WI38 (cell line): Measurements from ENCODE around the gene PCBP3.

Experiments
- H3K4me3 ChIP-seq: 2 replicates; pipeline ENCODE4 v1.5.1; 2011; ENCODE audit warnings: low read depth, mild to moderate bottlenecking, control low read depth, low read length
- CTCF ChIP-seq: IDR thresholded peaks from 2 replicates; pipeline ENCODE4 v1.5.1; 2012; ENCODE audit warnings: low read depth, mild to moderate bottlenecking, control low read depth, low read length

The PCBP3 gene

DNA sequence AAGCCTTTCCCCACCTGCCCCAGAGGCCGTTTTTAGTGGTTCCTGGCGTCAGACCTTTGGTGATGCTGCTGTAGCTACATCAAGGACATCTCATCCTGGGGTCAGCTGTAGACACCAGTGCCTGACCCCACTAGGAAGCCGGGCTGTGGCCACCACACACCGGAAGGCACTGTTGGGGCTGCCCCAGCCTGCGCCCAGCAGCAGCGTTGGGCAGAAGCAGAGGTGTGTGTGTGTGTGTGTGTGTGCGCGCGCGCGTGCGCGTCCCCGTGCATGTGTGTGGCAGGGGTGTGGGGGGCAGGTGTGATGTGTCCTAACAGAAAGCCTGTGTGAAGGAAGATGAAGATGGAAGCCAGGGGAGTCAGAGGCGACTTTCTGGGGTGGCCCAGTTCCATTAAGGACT, 276.1 kb downstream of the PCBP3 start:
- no peak for TF ChIP-seq CTCF
- no peak overlapping the region for H3K4me3 ChIP-seq

DNA sequence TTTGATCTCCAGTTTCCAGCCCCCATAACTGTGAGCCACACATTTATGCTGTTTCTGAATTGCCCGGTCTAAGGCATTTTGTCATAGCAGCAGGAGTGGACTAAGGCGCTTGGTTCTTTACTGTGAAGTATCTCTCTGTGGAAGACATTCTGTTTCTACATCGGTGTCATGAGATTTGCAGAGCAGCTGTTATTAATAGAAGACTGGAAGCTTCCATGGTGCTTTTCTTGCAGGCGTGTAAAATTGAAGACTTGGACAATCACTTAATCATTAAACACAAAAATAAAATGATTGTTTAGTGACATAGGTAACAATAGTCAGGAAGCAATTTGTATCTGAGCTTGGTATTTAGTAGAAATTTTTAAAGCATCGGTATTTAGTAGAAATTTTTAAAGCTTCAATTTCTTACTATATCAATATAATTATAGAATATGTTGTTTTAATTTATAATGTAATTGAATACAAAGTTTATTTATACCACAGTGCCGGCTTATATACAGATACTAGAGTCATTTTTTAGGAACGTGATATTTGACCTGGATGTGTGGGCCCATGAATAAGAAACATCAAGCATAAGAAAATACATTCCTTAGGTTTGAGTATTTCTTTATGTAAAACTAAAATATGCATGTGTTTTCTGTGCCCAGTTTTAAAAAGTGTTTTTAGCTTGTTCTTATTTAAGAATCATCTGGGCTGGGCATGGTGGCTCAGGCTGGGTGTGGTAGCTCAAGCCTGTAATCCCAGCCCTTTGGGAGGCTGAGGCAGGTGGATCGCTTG, 277.5 kb downstream of the PCBP3 start:
- no peak overlapping the region for H3K4me3 ChIP-seq
- no peak for TF ChIP-seq CTCF

DNA sequence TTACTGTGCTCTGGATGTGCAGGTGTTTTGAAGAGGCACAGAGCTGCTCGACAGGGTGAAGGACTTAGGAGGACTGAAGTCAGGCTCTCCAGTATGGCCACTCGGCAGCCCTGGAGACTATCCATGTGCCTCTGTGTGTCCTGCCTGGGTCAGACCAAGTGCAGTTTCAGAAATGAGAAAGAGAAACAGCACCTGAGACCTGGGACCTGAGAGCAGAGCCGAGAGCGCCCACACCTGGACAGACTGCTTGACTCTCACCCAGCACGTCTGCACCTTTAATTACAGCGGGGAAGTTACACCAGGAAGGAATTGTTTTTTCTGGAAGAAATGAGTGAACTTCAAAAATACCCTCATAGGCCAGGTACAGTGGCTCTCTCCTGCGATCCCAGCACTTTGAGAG, 278.4 kb downstream of the PCBP3 start:
- TF ChIP-seq CTCF: no peak
- no peak overlapping the region for H3K4me3 ChIP-seq

- TF ChIP-seq CTCF: no peak
- H3K4me3 ChIP-seq: no peak overlapping the region
These were observed 279.1 kb downstream of the PCBP3 start for GRCh38 chr21:45922648-45923047.

- peak; percentile 99 for TF ChIP-seq CTCF
These were observed 279.6 kb downstream of the PCBP3 start for GRCh38 chr21:45923146-45923545.

DNA sequence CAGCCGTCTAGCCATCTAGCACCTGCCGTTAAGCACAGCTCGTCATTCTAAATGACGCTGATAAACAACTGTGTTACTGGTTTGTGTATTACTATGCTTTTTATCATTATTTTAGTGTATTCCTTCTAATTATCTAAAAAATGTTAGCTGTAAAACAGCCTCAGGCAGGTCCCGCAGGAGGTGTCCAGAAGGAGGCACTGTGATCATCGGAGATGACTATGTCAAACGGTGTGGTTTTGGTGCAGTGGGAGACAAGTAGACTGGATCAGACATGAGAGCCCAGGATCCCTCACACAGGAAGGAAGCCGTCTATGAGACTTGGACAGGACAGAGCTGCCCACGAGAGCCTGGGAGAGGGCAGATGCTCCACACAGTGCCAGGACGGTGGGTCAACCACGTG, 282.8 kb downstream of the PCBP3 start:
- TF ChIP-seq CTCF: no peak
- no peak overlapping the region for H3K4me3 ChIP-seq

More at GRCh38 chr21:45923146-45923545, 279.6 kb downstream of the PCBP3 start:
- no peak overlapping the region for H3K4me3 ChIP-seq

GRCh38 chr21:45927032-45927431, 283.5 kb downstream of the PCBP3 start:
- H3K4me3 ChIP-seq: no peak overlapping the region
- TF ChIP-seq CTCF: no peak
